RWPE2 (cell line): Measurements from ENCODE around the gene CAPN7.
"Not testable (repeated sequence)": the region's sequence is repeated elsewhere in the genome, so short reads cannot be mapped to it uniquely, and the experiment has no call there.

Experiments
- ATAC-seq: fragments of 200-7000 bp; cut with Tn5 transposase; 3 replicates; pipeline ENCODE4 v1.9.1; 2021; ENCODE audit warnings: low read depth
- DNase-seq: peaks from one replicate; pipeline ENCODE4 v3.0.0-alpha.2; 2020; ENCODE audit warnings: low spot score
- H3K27ac ChIP-seq: fragments of 450-650 bp; 2 replicates; pipeline ENCODE4 v1.5.1; 2017; ENCODE audit warnings: mild to moderate bottlenecking; ENCODE audit not compliant: poor library complexity, severe bottlenecking
- H3K27me3 ChIP-seq: fragments of 250-450 bp; sonication (Bioruptor Pico); 2 replicates; pipeline ENCODE4 v1.5.1; 2021; ENCODE audit warnings: mild to moderate bottlenecking, moderate library complexity; ENCODE audit not compliant: insufficient read depth, poor library complexity, severe bottlenecking
- H3K36me3 ChIP-seq: fragments of 250-450 bp; sonication (Bioruptor Pico); 2 replicates; pipeline ENCODE4 v1.5.1; 2020; ENCODE audit warnings: low read depth, mild to moderate bottlenecking, moderate library complexity
- H3K4me1 ChIP-seq: fragments of 250-450 bp; sonication (Bioruptor Pico); 2 replicates; pipeline ENCODE4 v1.5.1; 2021; ENCODE audit warnings: mild to moderate bottlenecking, moderate library complexity; ENCODE audit not compliant: insufficient read depth, poor library complexity, severe bottlenecking
- H3K4me3 ChIP-seq: fragments of 250-450 bp; sonication (Bioruptor Pico); 2 replicates; pipeline ENCODE4 v1.5.1; 2021; ENCODE audit warnings: mild to moderate bottlenecking, moderate library complexity; ENCODE audit not compliant: severe bottlenecking
- H3K9me3 ChIP-seq: fragments of 250-450 bp; sonication (Bioruptor Pico); 2 replicates; pipeline ENCODE4 v1.5.1; 2021; ENCODE audit warnings: mild to moderate bottlenecking, moderate library complexity; ENCODE audit not compliant: severe bottlenecking
- CTCF ChIP-seq: fragments of 450-650 bp; IDR thresholded peaks from one replicate; pipeline ENCODE4 v1.5.1; 2017; ENCODE audit warnings: mild to moderate bottlenecking, moderate library complexity; ENCODE audit not compliant: poor library complexity, severe bottlenecking

The CAPN7 gene

GRCh38 chr3:15205934-15206661 is at the start of gene CAPN7:
Gene CAPN7, plus strand, starts transcription at chr3:15206246. Its CDS starts 250 bp downstream, at chr3:15206496.
- H3K4me3 ChIP-seq, result peak within 1 kb of the TSS; percentile 99
- ATAC-seq (peak; percentile 89), DNase-seq (peak; percentile 90)
- H3K9me3 ChIP-seq, result no peaks in the 10 kb centered on the region
- H3K4me1 ChIP-seq, result no peaks in the 10 kb centered on the region
- no peaks in the 10 kb centered on the region for H3K27me3 ChIP-seq
- peak; percentile 36 for TF ChIP-seq CTCF
- peak within 1 kb of the TSS; percentile 51 for H3K27ac ChIP-seq
- peaks cover 29% of the 10 kb centered on the region for H3K36me3 ChIP-seq

GRCh38 chr3:15157441-15157840 is 48.6 kb upstream of the CAPN7 start:
- TF ChIP-seq CTCF, result no peak
- Histone ChIP-seq H3K9me3 (no peaks in the 10 kb centered on the region), H3K4me1 (no peaks in the 10 kb centered on the region), H3K36me3 (no peaks in the 10 kb centered on the region), H3K4me3 (no peak overlapping the region), H3K27ac (no peak overlapping the region), H3K27me3 (peaks cover 9% of the 10 kb centered on the region)
- no peak for ATAC-seq
- DNase-seq, result no peak

- Histone ChIP-seq H3K27ac (no peak overlapping the region), H3K4me3 (no peak overlapping the region), H3K9me3 (no peaks in the 10 kb centered on the region), H3K36me3 (no peaks in the 10 kb centered on the region), H3K27me3 (no peaks in the 10 kb centered on the region), H3K4me1 (no peaks in the 10 kb centered on the region)
- DNase-seq (no peak), ATAC-seq (no peak)
- no peak for TF ChIP-seq CTCF
Measured at GRCh38 chr3:15159501-15160136, 46.4 kb upstream of the CAPN7 start.

- no peak for TF ChIP-seq CTCF
- Histone ChIP-seq H3K4me1 (no peaks in the 10 kb centered on the region), H3K27ac (no peak overlapping the region), H3K9me3 (no peaks in the 10 kb centered on the region), H3K27me3 (no peaks in the 10 kb centered on the region), H3K36me3 (no peaks in the 10 kb centered on the region), H3K4me3 (no peak overlapping the region)
- ATAC-seq, result no peak
- DNase-seq, result no peak
Measured at GRCh38 chr3:15160662-15161061, 45.4 kb upstream of the CAPN7 start.

- H3K27me3 ChIP-seq, result no peaks in the 10 kb centered on the region
- H3K27ac ChIP-seq, result no peak overlapping the region
- ATAC-seq (no peak), DNase-seq (no peak)
- H3K4me1 ChIP-seq, result no peaks in the 10 kb centered on the region
- H3K4me3 ChIP-seq, result no peak overlapping the region
- no peaks in the 10 kb centered on the region for H3K36me3 ChIP-seq
- TF ChIP-seq CTCF, result no peak
- H3K9me3 ChIP-seq, result no peaks in the 10 kb centered on the region
Measured at GRCh38 chr3:15161133-15161532, 44.9 kb upstream of the CAPN7 start.

- not testable (repeated sequence) for ATAC-seq, H3K27me3 ChIP-seq, DNase-seq, H3K27ac ChIP-seq, H3K4me1 ChIP-seq, H3K9me3 ChIP-seq, H3K4me3 ChIP-seq, H3K36me3 ChIP-seq
Measured at GRCh38 chr3:15163656-15164055, 42.4 kb upstream of the CAPN7 start.
